ENCODE measurements around the gene GALR2.

- TF ChIP-seq CTCF (IDR thresholded peaks at IDR 0.05 in 4 of 5, conservative IDR thresholded peaks at IDR 0.05 in 1 of 5) (no peak), POLR2A (IDR thresholded peaks at IDR 0.05) (no peak)
Measured at GRCh38 chr17:76049239-76049638, 25.3 kb upstream of the GALR2 start.
